ENCODE results near the gene RAB3A. TPM values are rescaled to one million over a fixed set of nuclear protein-coding genes. Genes with fewer than 3 reads are reported as not detected.

Gene RAB3A
- total RNA-seq, 1 experiment from 2014 or later = 10.6 TPM

DNA sequence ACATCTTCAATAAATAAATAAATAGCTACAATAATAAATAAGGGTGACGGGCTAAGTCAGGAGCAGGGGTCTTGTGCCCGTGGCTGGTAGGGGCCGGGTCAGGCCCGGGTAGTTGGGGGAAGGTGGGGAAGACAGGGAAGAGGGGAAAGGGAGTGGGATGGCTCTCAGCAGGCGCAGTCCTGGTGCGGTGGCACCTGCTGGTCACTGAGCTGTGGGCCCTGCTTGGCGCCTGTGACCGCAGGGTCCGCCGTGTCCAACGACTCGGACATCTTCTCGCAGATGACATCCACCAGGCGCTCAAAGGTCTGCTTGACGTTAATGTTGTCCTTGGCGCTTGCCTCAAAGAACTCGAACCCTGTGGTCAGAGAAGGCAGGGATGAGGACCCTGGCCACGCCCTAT, 6.5 kb downstream of the RAB3A start:
- Histone ChIP-seq H2AFZ (ENCODE audit: low read depth, low read length, poor library complexity, severe bottlenecking) (no peak overlapping the region), H4K20me1 (ENCODE audit: insufficient read depth) (no peaks in the 10 kb centered on the region; the same call in 1 of the 2 replicates), H3K27ac (ENCODE audit: low read depth, low read length) (no peak overlapping the region), H3K4me1 (ENCODE audit: control insufficient read depth in 1 of 2, insufficient read depth in 2 of 2, low read length in 2 of 2) (peaks cover 6 to 17% of the 10 kb centered on the region in 2 experiments), H3K4me3 (replicated peaks in 1 of 2; ENCODE audit: low read depth in 1 of 2, low read length in 2 of 2) (no peak overlapping the region), H3K4me2 (ENCODE audit: low read length) (no peak overlapping the region), H3K9me3 (ENCODE audit: control insufficient read depth in 1 of 2, insufficient read depth in 1 of 2, low read depth in 1 of 2, low read length in 2 of 2) (no peaks in the 10 kb centered on the region), H3K36me3 (ENCODE audit: control insufficient read depth in 1 of 2, insufficient read depth in 2 of 2, low read length in 2 of 2) (peaks cover 12 to 22% of the 10 kb centered on the region in 2 experiments; a peak in 3 of 4 replicates), H3K79me2 (ENCODE audit: insufficient read depth, low read length) (peaks cover 15% of the 10 kb centered on the region; the same call in 1 of the 2 replicates), H3K9ac (ENCODE audit: low read length) (no peak overlapping the region), H3K9me2 (ENCODE audit: insufficient read depth) (no peaks in the 10 kb centered on the region), H3K27me3 (ENCODE audit: insufficient read depth, low read length) (no peaks in the 10 kb centered on the region)
- no TSS peak for BruUV-seq (replicated peaks)
- RAD21 ChIA-PET (ENCODE audit: low non-redundant PET in 1 of 2, low total read pairs in 2 of 2, uncharacterized antibody in 2 of 2, unreplicated experiment in 2 of 2) = no interaction called here
- POLR2A ChIA-PET = no interaction called here
- ATAC-seq = no peak
- intact Hi-C loops (cut with micrococcal nuclease) = no loop called here
- TF ChIP-seq EZH2 (IDR thresholded peaks at IDR 0.05) (no peak), JUND (IDR thresholded peaks at IDR 0.05) (no peak), ZFX (IDR thresholded peaks at IDR 0.05) (no peak), SIN3A (IDR thresholded peaks at IDR 0.05; ENCODE audit: low read depth) (no peak), POLR2A (IDR thresholded peaks at IDR 0.05; ENCODE audit: borderline replicate concordance, extremely low read depth, insufficient read depth, insufficient read length) (no peak), EGR1 (IDR thresholded peaks at IDR 0.05; ENCODE audit: low read depth) (no peak)
- TF ChIP-seq, protein P1, sequence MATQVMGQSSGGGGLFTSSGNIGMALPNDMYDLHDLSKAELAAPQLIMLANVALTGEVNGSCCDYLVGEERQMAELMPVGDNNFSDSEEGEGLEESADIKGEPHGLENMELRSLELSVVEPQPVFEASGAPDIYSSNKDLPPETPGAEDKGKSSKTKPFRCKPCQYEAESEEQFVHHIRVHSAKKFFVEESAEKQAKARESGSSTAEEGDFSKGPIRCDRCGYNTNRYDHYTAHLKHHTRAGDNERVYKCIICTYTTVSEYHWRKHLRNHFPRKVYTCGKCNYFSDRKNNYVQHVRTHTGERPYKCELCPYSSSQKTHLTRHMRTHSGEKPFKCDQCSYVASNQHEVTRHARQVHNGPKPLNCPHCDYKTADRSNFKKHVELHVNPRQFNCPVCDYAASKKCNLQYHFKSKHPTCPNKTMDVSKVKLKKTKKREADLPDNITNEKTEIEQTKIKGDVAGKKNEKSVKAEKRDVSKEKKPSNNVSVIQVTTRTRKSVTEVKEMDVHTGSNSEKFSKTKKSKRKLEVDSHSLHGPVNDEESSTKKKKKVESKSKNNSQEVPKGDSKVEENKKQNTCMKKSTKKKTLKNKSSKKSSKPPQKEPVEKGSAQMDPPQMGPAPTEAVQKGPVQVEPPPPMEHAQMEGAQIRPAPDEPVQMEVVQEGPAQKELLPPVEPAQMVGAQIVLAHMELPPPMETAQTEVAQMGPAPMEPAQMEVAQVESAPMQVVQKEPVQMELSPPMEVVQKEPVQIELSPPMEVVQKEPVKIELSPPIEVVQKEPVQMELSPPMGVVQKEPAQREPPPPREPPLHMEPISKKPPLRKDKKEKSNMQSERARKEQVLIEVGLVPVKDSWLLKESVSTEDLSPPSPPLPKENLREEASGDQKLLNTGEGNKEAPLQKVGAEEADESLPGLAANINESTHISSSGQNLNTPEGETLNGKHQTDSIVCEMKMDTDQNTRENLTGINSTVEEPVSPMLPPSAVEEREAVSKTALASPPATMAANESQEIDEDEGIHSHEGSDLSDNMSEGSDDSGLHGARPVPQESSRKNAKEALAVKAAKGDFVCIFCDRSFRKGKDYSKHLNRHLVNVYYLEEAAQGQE (IDR thresholded peaks at IDR 0.05; ENCODE audit: low read depth) = no peak
- TF ChIP-seq, protein P2, sequence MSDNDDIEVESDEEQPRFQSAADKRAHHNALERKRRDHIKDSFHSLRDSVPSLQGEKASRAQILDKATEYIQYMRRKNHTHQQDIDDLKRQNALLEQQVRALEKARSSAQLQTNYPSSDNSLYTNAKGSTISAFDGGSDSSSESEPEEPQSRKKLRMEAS (IDR thresholded peaks at IDR 0.05) = no peak
- TF ChIP-seq, protein P3, sequence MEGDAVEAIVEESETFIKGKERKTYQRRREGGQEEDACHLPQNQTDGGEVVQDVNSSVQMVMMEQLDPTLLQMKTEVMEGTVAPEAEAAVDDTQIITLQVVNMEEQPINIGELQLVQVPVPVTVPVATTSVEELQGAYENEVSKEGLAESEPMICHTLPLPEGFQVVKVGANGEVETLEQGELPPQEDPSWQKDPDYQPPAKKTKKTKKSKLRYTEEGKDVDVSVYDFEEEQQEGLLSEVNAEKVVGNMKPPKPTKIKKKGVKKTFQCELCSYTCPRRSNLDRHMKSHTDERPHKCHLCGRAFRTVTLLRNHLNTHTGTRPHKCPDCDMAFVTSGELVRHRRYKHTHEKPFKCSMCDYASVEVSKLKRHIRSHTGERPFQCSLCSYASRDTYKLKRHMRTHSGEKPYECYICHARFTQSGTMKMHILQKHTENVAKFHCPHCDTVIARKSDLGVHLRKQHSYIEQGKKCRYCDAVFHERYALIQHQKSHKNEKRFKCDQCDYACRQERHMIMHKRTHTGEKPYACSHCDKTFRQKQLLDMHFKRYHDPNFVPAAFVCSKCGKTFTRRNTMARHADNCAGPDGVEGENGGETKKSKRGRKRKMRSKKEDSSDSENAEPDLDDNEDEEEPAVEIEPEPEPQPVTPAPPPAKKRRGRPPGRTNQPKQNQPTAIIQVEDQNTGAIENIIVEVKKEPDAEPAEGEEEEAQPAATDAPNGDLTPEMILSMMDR (IDR thresholded peaks at IDR 0.05 in 2 of 3, conservative IDR thresholded peaks at IDR 0.05 in 1 of 3; ENCODE audit: borderline replicate concordance in 1 of 3, insufficient read depth in 1 of 3, low read depth in 2 of 3, low read length in 2 of 3) = no peak
- no peak for DNase-seq (ENCODE audit: low read depth, low spot score)
- CTCF ChIA-PET = no interaction called here
